ENCODE data around the gene ZDHHC20.

DNA sequence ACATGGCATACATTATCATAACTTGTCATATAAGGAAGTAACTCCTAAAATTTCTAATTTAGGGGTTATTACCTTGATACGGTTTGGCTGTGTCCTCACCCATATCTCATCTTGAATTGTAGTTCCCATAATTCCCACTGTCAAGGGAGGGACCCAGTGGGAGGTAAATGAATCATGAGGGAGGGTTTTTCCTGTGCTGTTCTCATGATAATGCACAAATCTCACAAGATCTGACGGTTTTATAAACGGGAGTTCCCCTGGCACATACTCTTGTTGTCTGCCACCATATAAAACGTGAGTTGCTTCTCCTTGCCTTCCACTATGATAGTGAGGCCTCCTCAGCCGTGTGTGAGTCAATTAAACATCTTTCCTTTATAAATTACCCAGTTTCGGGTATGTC lies 76.0 kb downstream of the ZDHHC20 start:
- TF ChIP-seq, protein P1, sequence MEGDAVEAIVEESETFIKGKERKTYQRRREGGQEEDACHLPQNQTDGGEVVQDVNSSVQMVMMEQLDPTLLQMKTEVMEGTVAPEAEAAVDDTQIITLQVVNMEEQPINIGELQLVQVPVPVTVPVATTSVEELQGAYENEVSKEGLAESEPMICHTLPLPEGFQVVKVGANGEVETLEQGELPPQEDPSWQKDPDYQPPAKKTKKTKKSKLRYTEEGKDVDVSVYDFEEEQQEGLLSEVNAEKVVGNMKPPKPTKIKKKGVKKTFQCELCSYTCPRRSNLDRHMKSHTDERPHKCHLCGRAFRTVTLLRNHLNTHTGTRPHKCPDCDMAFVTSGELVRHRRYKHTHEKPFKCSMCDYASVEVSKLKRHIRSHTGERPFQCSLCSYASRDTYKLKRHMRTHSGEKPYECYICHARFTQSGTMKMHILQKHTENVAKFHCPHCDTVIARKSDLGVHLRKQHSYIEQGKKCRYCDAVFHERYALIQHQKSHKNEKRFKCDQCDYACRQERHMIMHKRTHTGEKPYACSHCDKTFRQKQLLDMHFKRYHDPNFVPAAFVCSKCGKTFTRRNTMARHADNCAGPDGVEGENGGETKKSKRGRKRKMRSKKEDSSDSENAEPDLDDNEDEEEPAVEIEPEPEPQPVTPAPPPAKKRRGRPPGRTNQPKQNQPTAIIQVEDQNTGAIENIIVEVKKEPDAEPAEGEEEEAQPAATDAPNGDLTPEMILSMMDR (IDR thresholded peaks at IDR 0.05) = no peak
- TF ChIP-seq NR3C1 (IDR thresholded peaks at IDR 0.05) (no peak), EP300 (IDR thresholded peaks at IDR 0.05) (no peak), RCOR1 (IDR thresholded peaks at IDR 0.05; ENCODE audit: low read depth, low read length) (no peak), CEBPB (IDR thresholded peaks at IDR 0.05) (no peak), ZNF302 (CRISPR knock-in tag; IDR thresholded peaks at IDR 0.05) (no peak), BHLHE40 (IDR thresholded peaks at IDR 0.05; ENCODE audit: low read depth, low read length) (no peak), MYC (IDR thresholded peaks at IDR 0.05; ENCODE audit: borderline replicate concordance, low read length) (no peak), SREBF2 (IDR thresholded peaks at IDR 0.05) (no peak), SMC3 (IDR thresholded peaks at IDR 0.05) (no peak)
- TF ChIP-seq, protein P2, sequence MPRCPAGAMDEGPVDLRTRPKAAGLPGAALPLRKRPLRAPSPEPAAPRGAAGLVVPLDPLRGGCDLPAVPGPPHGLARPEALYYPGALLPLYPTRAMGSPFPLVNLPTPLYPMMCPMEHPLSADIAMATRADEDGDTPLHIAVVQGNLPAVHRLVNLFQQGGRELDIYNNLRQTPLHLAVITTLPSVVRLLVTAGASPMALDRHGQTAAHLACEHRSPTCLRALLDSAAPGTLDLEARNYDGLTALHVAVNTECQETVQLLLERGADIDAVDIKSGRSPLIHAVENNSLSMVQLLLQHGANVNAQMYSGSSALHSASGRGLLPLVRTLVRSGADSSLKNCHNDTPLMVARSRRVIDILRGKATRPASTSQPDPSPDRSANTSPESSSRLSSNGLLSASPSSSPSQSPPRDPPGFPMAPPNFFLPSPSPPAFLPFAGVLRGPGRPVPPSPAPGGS (IDR thresholded peaks at IDR 0.05) = no peak
- TF ChIP-seq, protein P3, sequence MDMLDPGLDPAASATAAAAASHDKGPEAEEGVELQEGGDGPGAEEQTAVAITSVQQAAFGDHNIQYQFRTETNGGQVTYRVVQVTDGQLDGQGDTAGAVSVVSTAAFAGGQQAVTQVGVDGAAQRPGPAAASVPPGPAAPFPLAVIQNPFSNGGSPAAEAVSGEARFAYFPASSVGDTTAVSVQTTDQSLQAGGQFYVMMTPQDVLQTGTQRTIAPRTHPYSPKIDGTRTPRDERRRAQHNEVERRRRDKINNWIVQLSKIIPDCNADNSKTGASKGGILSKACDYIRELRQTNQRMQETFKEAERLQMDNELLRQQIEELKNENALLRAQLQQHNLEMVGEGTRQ (IDR thresholded peaks at IDR 0.05) = no peak

Measured in A549 (cell line).